CD4-positive, alpha-beta T cell treated with Interleukin-1 beta for 1 hour (primary cell): ENCODE results near the gene POLR3H.

ENCODE experiments used
- DNase-seq, 2 donors: peaks; one replicate each; pipeline ENCODE4 v3.0.0-alpha.2; 2020 to 2022

The POLR3H gene

DNA sequence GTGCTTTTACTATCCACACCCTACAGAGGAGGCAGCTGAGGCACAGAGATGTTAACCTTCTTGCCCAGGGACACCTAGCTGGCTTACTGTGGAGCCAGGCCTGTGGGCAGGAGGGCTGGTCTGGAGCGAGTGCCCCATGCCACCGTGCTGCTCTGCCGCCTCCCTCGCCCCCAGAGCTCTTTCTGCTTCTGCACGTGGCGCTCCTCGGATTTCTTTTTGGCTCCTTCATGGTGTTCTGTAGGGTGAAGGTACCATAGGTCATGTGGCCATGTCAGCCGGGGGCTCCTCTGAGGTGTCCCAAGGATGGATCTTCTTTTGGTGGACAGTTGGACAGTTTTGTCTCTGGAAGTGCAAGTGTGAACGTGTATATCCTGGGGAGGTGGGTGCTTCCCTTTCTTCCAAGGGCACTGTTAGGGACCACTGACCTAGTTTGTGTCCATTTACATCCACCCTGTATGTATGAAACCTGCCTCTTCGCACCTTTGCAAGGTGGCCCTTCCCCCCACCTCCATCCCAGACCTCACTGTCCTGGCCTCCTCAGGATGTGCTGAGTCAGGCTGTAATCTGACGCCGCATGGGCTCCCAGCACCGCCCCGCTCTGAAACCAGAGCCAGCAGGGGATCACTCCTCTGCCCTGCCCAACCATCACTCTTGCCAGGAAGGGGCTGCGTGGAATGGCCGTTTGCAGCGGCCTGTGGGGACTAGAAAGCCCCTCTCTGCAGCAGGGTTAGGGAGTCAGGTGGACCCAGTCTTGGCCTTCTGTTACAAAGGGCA, 31.7 kb downstream of the POLR3H start:
- DNase-seq: no peak

DNA sequence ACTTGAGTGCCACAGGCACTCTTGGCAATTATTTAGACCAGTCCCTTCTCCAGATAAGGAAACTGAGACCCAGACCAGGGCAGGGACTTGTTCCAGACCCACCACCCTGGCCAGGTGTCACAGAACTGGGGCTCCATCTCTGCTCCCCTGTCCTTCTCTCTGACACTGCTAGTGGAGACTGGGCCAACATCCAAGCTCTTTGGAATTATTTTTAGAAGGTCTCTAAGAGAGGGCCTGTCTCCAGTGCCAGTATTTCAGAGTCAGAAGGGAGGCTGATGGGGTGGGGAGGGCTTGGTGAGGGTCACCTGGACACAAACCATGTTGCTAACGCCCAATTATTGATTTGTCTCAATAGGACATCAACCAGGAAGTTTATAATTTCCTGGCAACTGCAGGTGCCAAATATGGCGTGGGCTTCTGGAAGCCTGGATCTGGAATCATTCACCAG, 32.7 kb downstream of the POLR3H start:
- DNase-seq: no peak

DNA sequence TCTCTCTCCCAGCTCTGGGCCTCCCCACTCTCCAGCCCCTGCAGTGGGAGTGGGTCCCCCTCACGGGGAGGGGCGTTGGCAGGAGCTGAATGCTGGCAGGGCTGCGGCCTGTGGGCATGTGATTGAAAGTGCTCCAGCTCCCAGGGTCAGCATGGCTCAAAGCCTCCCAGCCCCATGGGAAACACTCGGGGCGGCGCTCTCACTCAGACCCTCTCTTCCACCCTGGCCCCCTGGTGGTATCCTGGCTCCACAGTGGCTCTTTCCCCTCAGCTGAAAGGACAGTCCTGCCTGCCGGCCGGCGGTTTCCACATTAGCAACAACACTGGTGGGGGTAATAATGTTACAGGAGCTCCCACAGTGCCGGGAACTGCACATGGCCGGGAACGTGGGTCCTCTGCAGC, 35.5 kb downstream of the POLR3H start:
- no peak for DNase-seq

DNA sequence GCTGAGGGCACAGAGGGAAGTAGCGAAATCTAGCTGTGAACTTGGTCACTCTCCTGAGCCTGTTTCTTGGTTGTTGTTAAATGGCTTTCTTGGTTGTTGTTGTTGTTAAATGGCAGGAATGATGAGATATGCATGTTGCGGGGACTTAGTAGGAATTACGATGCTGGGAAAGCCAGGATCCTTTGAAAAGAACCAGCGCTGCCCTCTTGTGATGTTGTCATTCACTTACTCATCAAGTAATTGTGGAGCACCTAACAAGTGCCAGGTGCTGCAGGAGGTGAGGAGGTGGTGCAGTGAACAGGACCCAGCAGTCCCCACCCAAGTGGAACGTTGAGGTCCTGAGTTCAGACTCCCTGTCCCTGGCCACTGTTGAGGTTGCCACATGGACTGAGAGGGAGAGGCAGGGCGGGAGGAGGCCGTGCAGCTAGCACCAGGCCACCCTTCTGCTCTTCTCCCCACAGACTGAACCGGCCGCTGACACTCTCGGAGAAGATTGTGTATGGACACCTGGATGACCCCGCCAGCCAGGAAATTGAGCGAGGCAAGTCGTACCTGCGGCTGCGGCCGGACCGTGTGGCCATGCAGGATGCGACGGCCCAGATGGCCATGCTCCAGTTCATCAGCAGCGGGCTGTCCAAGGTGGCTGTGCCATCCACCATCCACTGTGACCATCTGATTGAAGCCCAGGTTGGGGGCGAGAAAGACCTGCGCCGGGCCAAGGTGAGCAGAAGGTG, 36.8 kb downstream of the POLR3H start:
- no peak for DNase-seq

DNA sequence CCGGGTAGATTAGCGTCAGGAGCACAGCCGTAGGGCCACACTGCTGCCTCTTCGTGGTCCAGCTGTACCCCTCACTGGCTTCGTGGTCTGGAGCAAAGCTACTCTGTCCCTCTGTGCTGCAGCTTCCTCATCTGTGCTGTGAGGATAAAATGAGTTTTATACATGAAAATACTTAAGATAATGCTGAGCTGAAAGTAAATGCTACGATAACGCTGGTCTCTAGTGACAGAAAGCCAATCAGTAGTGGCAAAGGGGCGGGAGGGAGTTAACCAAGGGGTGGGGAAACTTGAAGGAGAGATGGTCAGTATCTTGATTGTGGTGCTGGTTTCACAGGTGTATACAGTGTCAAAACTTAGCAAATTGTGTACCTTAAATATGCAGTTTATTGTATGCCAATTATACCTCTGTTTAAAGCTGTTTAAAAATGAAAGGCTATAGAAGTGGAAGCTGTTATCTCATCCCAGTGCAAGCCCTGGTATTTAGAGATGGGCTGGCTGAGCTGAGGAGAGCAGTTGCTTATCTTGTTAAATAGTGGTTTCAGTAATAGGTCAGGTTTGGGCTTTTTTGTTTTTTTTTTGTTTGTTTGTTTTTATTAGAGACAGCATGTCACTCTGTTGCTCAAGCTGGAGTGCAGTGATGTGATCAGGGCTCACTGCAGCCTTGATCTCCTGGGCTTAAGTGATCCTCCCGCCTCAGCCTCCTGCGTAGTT, 38.6 kb downstream of the POLR3H start:
- DNase-seq: no peak

DNA sequence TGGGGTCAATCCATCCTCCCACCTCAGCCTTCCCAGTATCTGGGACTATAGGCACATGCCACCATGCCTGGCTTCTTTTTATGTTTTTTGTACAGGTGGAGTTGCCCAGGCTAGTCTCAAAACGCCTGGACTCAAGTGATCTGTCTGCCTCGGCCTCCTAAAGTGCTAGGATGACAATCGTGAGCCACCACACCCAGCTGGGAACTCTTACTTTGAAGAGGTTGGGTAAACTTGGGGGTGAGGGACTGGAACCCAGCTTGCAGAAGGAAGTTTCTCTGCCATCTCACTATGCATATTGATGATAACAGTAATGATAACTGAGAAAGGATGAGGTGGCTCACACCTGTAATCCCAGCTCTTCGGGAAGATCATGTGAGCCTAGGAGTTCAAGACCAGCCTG, 39.5 kb downstream of the POLR3H start:
- DNase-seq: no peak

DNA sequence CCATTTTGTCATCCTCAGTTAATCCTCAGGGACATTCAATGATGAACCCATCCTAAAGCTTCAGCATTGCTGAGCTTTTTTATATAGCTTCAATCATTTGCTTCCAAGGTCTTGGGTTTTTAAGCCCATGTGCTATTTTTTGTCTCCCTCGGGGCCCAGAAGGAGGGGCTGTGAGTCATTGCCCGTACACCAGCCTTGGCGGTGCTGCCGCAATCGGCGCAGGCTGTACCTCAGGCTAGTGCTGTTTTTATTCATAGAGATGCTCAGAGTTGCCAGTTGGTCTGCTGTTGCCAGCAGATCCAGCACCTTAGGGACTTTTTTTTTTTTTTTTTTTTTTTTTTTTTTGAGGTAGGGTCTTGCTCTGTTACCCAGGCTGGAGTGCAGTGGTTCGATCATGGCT, 39.9 kb downstream of the POLR3H start:
- DNase-seq: no peak

DNA sequence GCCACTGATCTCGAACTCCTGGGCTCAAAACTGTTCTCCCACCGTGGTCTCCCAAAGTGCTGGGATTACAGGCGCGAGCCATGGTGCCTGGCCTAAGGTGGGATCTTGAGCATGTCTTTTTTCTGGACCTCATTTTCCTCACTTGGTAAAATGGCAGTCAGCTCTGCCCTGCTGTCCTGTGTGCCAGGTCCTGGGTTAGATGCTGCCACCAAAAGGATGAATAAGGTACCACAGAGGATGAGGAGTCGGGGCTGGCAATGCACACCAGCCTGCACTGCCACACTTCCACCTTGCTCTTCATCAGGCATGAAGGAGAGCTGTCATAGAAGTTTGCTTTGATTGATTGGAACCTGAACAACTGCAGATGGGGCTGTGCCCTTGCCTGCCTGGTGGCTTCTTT, 43.1 kb downstream of the POLR3H start:
- peak; percentile 28 to 37 for DNase-seq

DNA sequence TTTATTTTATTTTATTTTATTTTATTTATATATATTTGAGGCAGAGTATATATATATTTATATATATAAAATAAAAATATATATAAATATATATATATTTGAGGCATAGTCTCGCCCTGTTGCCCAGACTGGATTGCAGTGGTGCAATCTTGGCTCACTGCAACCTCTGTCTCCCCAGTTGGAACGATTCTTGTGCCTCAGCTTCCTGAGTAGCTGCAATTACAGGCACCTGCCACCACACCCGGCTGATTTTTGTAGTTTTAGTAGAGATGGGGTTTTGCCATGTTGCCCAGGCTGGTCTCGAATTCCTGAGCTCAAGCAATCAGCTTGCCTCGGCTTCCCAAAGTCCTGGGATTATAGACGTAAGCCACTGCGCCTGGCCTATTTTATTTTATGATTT, 44.0 kb downstream of the POLR3H start:
- DNase-seq: no peak

DNA sequence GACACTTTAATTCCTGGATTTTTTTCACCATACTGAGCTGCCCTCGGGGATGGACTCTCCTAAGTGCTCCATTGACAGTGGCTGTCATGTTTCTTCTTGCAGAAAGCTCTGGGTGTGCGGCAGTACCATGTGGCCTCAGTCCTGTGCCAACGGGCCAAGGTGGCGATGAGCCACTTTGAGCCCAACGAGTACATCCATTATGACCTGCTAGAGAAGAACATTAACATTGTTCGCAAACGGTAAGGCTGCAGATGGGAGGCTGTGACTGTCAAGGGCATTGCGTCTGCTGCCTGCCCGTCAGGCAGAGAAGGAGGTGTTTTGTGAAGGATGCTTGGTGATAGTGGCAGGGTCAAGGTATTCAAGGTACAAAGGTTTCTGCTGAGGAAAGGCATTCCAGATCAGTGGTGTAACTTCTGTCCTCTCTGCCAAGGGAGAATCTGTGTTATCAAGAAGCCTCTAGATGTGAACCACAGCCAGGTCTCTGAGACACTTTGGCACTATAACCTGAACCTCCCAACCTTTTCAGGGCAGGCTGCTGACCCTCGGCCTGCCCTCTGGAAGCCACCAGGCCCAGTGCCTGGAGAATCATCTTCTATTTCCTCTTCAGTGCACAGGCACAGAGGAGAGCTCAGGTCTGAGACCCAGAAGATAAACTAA, 44.5 kb downstream of the POLR3H start:
- DNase-seq: no peak

DNA sequence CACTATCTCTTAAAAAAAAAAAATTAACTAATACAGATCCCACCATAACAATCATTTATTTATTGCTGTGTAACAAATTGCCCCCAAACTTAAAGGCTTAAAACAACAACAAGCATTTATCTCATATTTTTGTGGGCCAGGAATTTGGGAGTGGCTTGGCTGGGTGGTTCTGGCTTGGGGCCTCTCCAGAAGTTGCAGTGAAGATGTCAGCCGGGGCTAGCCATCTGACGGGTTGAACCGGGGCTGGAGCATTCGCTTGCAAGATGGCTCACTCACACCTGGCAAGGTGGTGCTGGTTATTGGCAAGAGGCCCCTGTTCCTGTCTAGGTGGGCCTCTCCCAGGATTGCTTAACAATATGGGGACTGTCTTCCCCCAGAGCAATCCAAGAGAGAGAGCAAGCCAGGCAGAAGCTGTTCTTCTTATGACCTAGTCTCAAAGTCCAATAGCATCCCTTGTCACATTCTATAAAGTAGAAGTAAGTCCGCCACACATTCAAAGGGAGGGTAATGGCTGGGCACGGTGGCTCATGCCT, 45.9 kb downstream of the POLR3H start:
- no peak for DNase-seq

DNA sequence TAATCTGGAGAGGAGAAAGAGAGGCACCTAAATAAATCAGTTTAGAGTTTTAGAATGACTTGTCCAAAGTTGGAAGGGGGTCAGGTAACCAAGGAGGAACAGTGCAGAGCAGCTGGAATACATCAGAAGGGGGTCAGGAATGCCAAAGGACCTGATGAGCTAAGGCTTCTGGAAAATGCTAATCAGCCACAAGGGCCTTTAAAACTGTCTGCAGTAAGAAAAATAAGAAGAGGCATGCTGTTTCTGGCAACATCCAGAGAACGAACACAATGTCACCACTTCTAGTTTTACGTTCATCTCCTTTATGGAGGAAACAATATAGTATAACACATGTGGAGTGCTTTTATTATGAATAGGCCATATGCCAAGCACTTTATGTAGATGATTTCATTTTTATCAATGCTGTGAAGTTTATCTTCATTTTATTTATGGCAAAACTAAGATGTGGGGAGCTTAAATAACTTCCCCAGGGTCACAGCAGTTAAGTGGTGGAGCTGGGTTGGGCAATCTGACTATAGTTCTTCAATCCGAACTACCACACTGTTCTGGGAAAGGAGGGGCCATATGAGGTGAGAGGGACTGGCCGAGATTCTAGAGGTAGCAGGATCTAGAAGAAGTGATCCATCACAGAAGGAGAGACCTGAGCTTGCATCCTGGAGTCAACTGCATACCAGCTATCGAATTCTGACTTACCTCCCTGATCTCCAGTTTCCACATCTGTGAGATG, 52.7 kb downstream of the POLR3H start:
- no peak for DNase-seq

DNA sequence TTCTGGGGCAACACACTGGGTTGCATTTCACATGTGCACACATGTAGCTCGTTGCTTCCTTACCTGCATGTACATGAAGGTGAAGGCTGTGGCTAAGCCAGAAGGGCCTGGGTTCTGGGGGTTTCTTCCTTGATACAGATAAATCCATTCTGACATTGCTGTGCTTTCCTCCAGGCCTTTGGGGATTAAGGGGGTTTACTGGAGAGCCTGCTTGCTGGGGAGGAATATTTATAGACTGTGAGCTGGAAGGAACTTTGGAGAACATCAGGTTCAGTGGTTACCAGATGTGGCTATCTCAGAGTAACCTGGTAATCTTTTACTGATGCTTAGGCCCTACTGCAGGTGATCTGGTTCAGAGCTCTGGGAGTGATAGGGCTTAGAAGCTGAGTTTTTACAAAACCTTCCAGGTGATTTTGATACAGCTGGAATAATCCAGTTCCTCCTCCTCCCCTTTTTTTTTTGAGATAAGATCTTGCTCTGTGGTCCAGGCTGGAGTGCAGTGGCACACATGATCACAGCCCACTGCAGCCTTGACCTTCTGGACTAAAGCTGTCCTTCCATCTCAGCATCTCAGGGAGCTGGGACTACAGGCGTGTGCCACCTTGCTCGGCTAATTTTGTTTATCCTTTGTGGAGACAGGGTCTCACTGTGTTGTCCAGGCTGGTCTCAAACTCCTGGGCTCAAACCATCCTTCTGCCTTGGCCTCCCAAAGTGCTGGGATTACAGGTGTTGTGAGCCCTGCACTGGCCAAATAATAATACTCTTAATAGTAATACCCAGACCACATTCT, 55.5 kb downstream of the POLR3H start:
- no peak for DNase-seq

DNA sequence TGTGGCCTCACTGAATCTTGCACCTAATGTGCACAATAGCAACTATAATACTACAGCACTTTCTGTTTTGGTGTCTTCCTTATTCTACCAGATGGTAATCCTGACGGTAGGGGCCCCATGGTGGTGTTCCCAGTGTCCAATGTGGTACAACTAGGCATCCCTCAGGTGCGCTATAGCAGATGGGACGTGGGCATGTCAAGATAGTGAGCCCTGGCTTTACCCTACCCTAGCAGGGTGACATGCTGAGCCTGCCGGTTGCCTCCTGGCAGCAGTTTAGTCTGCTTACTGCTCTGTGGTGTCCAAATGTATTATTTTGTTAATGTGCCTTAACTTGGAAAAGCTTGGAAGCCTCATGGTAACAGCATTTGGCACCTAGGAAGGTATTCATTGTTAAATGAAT, 56.2 kb downstream of the POLR3H start:
- DNase-seq: no peak

DNA sequence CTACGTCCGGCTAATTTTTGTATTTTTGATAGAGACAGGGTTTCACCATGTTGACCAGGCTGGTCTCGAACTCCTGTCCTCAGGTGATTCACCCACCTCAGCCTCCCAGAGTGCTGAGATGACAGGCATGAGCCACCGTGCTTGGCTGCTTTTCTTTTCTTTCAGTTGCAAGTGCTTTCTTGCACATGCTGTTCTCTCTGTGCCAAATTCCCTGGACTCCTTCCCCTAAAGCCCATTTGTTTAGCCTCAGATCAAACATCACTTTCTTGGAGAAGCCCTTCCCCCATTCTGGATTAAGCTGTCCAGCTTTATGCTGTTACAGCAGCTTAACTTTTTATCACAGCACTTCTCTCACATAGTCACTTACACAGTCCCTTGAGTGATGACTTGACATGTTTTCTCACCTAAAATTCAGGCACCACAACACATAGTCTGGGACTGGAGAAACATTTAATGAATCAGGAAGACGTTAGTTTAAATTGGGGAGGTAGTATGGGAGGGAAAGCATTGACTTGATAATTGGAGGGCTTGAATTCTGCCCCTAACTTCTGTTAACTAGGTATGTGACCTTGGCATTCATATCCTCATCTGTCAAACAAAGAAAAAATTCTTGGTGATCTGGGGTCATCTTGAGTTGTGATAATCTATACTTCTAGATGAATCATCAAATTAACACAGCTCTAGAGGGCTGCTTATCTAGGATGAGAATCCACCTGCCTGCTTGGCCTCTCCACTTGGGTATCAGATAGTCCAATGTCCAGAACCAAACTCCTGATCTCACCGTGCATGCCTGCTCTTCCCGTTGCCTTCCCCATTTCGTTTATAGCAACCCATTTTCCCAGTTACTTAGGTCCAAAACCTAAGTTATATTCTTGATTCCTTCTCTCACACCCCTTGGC, 57.0 kb downstream of the POLR3H start:
- no peak for DNase-seq

DNA sequence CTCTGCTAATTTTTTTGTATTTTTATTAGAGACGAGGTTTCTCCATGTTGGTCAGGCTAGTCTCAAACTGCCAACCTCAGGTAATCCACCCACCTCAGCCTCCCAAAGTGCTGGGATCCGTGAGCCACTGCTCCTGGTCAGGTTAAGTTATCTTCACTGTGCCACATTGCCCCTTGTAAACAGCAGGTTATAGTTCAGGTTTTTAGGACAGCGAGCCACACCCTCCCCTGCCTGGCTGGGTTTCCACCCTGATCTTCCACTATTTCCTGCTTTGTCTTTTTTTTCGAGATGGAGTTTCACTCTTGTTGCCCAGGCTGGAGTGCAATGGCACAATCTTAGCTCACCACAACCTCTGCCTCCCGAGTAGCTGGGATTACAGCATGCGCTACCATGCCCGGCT, 59.2 kb downstream of the POLR3H start:
- no peak for DNase-seq

DNA sequence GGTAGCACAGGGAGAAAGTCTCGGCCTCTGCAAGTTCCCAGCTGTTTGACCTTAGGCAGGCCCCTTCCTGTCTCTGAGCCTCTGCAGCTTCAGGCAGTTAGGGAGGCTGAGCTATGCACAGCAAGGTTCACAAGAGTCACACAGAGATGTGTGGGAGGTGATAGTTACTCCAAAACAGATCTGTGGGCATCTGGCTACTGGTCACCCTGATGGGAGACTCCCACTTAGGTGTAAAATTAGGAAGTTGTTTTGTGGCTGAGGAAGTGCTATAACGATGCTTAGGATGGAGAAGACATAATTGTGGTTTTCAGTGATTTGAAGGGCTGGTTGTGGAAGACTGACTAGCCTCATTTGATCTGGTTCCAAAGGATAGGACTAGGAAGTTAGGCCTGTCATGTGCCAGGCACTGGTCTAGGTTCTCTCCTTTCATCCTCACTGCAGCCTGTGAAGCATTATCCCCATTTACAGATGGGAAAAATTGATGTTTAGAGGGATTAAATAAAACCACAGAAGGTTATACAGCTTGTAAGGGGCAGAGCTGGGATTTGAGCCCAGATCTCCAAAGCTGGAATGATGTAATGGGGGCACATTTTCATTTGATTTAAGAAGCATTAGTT, 61.8 kb downstream of the POLR3H start:
- no peak for DNase-seq

DNA sequence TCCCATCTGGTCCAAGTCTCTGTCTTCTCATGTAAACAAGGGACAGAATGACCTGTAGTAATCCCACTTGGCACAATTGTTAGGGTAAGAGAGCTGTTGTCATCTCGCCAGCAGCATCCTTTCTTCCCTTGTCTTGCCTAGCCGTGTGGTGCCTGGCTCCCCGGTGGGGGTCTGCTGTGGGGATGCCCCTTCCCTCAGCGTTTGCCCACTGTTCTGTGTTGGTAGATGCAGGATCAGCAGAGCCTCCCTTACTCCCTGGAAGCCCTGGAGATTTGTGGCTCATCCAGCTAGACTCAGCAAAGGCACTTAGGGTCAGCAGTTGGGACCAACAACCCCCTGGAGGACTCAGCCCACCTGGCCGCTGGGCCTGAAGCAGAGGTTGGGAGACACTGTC, 62.3 kb downstream of the POLR3H start:
- no peak for DNase-seq

DNA sequence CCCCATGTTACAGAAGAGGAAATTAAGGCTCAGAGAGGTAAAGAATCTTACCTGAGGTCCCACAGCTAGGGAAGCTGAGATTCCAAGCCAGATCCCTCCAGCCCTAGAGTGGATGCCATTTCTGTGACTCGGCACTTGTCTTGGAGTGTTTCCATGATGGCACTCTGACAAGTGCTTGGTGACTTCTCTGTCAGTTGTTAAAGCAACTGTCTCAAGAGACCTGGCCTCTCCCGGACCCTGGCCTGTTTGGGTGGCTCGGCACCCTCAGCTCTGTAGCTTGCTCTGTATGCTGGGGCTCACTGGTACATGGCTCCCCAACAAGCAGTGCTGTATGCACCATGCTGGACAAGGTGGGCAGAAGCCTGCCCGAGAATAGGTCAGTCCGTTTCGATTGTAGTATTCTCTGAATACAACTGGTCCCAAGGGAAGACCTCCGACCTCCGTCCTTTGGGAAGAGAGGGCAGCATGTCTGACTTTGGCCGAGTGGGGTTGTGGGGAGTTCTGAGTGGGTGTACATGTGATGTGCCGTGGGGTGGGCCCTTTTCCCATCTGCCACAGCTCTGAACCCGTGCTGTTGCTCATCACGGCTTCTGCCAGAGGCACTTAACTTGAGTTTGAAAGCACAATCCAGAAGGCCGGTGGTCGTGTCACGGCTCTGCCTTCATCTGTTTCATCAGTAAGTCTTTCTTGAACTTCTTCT, 63.0 kb downstream of the POLR3H start:
- DNase-seq: no peak
